GM12875 (cell line): ENCODE measurements around the gene MKI67.

Experiments used
- H3K4me3 ChIP-seq: one replicate; pipeline ENCODE4 v1.5.1; 2011; ENCODE audit warnings: low read depth, low read length, control low read depth
- CTCF ChIP-seq: IDR thresholded peaks from 2 replicates; pipeline ENCODE4 v1.5.1; 2011; ENCODE audit warnings: low read depth, mild to moderate bottlenecking, control low read depth, inconsistent platforms, low read length, moderate library complexity, borderline replicate concordance; ENCODE audit not compliant: insufficient read depth

MKI67 gene

GRCh38 chr10:128074589-128074988, 51.6 kb downstream of the MKI67 start:
- no peak for TF ChIP-seq CTCF

GRCh38 chr10:128073890-128074289, 52.3 kb downstream of the MKI67 start:
- no peak for TF ChIP-seq CTCF
- H3K4me3 ChIP-seq, result no peak overlapping the region

More at GRCh38 chr10:128074589-128074988, 51.6 kb downstream of the MKI67 start:
- H3K4me3 ChIP-seq, result no peak overlapping the region

- H3K4me3 ChIP-seq, result no peak overlapping the region
- TF ChIP-seq CTCF, result no peak
Observed at GRCh38 chr10:128072941-128073645, 53.1 kb downstream of the MKI67 start.

- H3K4me3 ChIP-seq, result no peak overlapping the region
- no peak for TF ChIP-seq CTCF
Observed at GRCh38 chr10:128072046-128072445, 54.2 kb downstream of the MKI67 start.

GRCh38 chr10:128071417-128071782, 54.8 kb downstream of the MKI67 start:
- TF ChIP-seq CTCF, result no peak
- no peak overlapping the region for H3K4me3 ChIP-seq

GRCh38 chr10:128070721-128071416, 55.4 kb downstream of the MKI67 start:
- no peak for TF ChIP-seq CTCF

GRCh38 chr10:128070161-128070560, 56.1 kb downstream of the MKI67 start:
- no peak overlapping the region for H3K4me3 ChIP-seq
- no peak for TF ChIP-seq CTCF

More at GRCh38 chr10:128070721-128071416, 55.4 kb downstream of the MKI67 start:
- no peak overlapping the region for H3K4me3 ChIP-seq
